ENCODE data around the gene HMOX1. TPM values are rescaled to one million over a fixed set of nuclear protein-coding genes. Genes with fewer than 3 reads are reported as not detected.
A peak's percentile ranks its signal among the peaks of the same experiment; 100 is the strongest.

The HMOX1 gene
- total RNA-seq, 1 donor from 2014 or later = 4.3 TPM

DNA sequence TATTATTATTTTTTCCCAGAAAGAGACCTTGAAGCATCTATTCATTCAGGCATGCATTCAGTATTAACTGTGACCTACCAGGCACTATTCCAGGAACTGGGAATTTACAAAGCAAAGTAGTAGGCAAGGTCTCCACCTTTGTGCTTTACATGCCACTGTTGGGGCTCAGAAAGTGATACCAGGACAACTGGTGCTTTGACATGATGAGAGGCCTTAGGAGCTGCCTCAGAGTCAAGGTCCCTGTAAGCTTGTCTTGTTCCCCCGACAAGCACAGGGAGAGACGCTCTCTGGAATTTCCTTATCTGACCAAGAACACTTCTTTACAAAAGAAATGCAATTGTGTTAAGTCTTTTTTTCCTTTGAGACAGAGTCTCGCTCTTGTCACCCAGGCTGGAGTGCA is 2.3 kb upstream of the HMOX1 start:
- Mint-ChIP-seq H3K4me3 (ENCODE audit: low read depth) (peak overlapping the region; percentile 44), H3K36me3 (ENCODE audit: insufficient read depth) (no peaks in the 10 kb centered on the region), H3K4me1 (ENCODE audit: low read depth) (peaks cover 47% of the 10 kb centered on the region), H3K27ac (peak overlapping the region; percentile 92), H3K27me3 (no peaks in the 10 kb centered on the region), H3K9me3 (ENCODE audit: low read depth) (no peaks in the 10 kb centered on the region)
- TF ChIP-seq, protein P1, sequence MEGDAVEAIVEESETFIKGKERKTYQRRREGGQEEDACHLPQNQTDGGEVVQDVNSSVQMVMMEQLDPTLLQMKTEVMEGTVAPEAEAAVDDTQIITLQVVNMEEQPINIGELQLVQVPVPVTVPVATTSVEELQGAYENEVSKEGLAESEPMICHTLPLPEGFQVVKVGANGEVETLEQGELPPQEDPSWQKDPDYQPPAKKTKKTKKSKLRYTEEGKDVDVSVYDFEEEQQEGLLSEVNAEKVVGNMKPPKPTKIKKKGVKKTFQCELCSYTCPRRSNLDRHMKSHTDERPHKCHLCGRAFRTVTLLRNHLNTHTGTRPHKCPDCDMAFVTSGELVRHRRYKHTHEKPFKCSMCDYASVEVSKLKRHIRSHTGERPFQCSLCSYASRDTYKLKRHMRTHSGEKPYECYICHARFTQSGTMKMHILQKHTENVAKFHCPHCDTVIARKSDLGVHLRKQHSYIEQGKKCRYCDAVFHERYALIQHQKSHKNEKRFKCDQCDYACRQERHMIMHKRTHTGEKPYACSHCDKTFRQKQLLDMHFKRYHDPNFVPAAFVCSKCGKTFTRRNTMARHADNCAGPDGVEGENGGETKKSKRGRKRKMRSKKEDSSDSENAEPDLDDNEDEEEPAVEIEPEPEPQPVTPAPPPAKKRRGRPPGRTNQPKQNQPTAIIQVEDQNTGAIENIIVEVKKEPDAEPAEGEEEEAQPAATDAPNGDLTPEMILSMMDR (IDR thresholded peaks at IDR 0.05; ENCODE audit: unreplicated experiment) = no peak
- no peak for DNase-seq (ENCODE audit: low spot score, unreplicated experiment)

DNA sequence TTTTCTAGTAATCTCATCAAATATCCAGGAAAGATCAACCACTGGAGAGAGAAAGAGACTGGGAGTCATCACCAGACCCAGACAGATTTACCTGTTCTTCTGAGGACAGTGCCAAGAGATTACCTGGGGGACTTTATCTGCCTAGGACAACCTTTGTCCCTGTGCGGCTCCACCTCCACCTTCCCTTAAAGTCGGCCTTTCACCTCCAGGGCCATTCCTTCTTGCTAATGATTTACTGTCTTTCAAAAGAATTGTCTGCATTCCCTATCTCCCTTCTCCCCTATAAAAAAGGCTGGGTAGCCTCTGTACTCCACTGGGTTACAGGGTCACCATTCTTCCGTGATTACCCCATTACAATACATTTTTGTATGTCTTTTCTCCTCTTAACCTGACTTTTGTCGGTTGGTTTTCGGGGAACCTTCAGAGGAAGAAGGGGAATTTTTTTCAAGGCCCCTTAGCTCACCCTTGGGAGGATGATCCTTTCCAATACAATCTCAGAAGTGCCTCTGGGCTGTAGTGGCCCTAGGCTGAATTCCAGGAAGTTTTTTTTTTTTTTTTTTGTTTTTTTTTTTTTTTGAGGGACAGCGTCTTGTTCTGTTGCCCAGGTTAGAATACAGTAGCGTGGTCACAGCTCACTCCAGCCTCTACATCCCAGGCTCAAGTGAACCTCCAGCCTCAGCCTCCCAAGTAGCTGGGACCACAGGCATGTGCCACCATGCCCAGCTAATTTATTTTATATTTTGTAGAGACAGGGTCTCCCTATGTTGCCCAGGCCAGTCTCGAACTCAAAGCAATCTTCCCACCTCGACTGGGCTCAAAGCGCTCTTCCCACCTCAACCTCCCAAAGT is 1.5 kb upstream of the HMOX1 start:
- Mint-ChIP-seq H3K27ac (peak overlapping the region; percentile 92), H3K4me3 (ENCODE audit: low read depth) (peak overlapping the region; percentile 44), H3K4me1 (ENCODE audit: low read depth) (peaks cover 45% of the 10 kb centered on the region), H3K36me3 (ENCODE audit: insufficient read depth) (no peaks in the 10 kb centered on the region), H3K9me3 (ENCODE audit: low read depth) (no peaks in the 10 kb centered on the region), H3K27me3 (no peaks in the 10 kb centered on the region)
- DNase-seq (ENCODE audit: low spot score, unreplicated experiment) = no peak
- TF ChIP-seq, protein P1 (IDR thresholded peaks at IDR 0.05; ENCODE audit: unreplicated experiment) = no peak

DNA sequence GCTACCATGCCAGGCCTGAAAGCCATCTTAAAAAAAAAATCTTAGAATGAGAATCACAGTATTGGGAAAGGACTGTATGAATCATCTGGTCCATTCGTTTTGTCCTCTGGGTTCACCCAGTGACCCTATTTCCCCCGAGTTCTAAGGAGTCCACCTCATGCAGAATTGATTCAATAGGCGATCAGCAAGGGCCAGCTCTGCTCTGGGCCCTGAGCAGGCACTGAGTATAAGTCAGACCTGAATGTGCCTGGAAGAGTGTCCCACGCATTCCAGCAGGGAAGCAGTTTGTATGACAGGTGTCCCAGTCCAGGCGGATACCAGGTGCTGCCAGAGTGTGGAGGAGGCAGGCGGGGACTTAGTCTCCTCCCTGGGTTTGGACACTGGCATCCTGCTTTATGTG is 883 bp upstream of the HMOX1 start:
- Mint-ChIP-seq H3K4me1 (ENCODE audit: low read depth) (peaks cover 45% of the 10 kb centered on the region), H3K36me3 (ENCODE audit: insufficient read depth) (no peaks in the 10 kb centered on the region), H3K27me3 (no peaks in the 10 kb centered on the region), H3K4me3 (ENCODE audit: low read depth) (peak overlapping the region; percentile 42), H3K9me3 (ENCODE audit: low read depth) (no peaks in the 10 kb centered on the region), H3K27ac (peak overlapping the region; percentile 84)
- TF ChIP-seq, protein P1 (IDR thresholded peaks at IDR 0.05; ENCODE audit: unreplicated experiment) = no peak
- DNase-seq (ENCODE audit: low spot score, unreplicated experiment) = no peak

DNA sequence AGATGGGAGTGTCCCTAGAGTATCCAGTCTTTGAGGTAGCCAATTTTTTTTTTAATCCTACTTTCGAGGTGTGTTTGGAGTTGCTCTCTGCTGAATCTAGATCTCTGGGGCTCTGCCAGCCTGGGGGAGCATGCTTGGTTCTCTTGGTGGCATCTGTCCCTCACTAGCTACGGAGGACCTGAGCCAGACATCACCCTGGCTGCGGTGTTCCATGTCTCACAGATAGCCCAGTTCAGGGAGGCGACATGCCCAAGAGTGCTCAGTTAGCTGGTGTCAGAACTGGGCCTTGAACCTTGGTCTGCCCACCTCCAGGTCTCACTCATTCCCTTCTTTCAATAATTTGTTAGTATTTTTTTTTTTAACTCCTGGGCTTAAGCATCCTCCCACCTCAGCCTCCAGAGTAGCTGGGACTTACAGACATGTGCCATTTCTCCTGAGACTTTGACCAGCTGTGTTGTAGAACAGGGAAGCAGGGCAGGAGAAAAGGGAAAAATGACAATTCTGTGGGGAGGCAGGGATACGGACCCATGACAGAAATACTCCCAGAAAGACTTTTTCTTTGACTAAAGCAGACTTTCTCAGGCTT is 621 bp downstream of the HMOX1 start:
- Mint-ChIP-seq H3K27ac (peak overlapping the region; percentile 71), H3K9me3 (ENCODE audit: low read depth) (no peaks in the 10 kb centered on the region), H3K4me1 (ENCODE audit: low read depth) (peaks cover 40% of the 10 kb centered on the region), H3K4me3 (ENCODE audit: low read depth) (peak overlapping the region; percentile 67), H3K27me3 (no peaks in the 10 kb centered on the region), H3K36me3 (ENCODE audit: insufficient read depth) (no peaks in the 10 kb centered on the region)
- DNase-seq (ENCODE audit: low spot score, unreplicated experiment) = no peak
- TF ChIP-seq, protein P1 (IDR thresholded peaks at IDR 0.05; ENCODE audit: unreplicated experiment) = no peak

DNA sequence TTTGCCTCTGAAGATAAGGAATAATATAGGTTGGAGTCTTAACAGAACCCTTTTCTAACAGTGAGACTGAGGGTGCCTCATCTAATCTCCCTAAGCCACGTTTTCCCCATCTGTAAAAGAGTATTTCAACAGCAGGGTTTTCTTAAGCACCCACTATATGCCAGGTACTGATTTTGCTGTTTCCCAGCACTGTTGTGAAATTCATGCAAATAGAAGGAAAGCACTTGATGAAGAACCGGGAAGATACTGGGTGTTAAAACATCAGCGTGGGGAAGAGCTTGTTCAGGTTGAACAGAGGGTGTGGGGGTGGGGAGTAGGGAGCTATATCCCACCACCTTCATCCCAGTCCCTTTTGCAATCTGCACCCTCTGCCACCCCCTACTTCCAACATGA is 2.8 kb downstream of the HMOX1 start:
- Mint-ChIP-seq H3K27ac (no peak overlapping the region), H3K36me3 (ENCODE audit: insufficient read depth) (no peaks in the 10 kb centered on the region), H3K4me1 (ENCODE audit: low read depth) (peaks cover 24% of the 10 kb centered on the region), H3K27me3 (no peaks in the 10 kb centered on the region), H3K9me3 (ENCODE audit: low read depth) (no peaks in the 10 kb centered on the region), H3K4me3 (ENCODE audit: low read depth) (no peak overlapping the region)
- no peak for DNase-seq (ENCODE audit: low spot score, unreplicated experiment)
- TF ChIP-seq, protein P1 (IDR thresholded peaks at IDR 0.05; ENCODE audit: unreplicated experiment) = no peak
